K562 (cell line): ENCODE measurements around the gene CPOX. TPM values are rescaled to one million over a fixed set of nuclear protein-coding genes. Genes with fewer than 3 reads are reported as not detected.

ENCODE experiments used
- ATAC-seq: fragments of 200-7000 bp; cut with Tn5 transposase; 3 replicates; pipeline ENCODE4 v1.9.1; 2020; ENCODE audit warnings: moderate library complexity
- BruUV-seq: library from RNA; stranded (reverse); fragments of 400-500 nt; replicated peaks from 2 replicates; lab custom pipeline; 2021; lab: Mats Ljungman, UMichigan
- CTCF ChIA-PET: fragments of 300-600 bp; formaldehyde crosslinking; extraction: SDS; loops from one replicate; lab custom pipeline; 2021; ENCODE audit warnings: low intra/inter-chr PET ratio; lab: Yijun Ruan, JAX
- POLR2A ChIA-PET: fragments of 300-600, 350-650 bp; sonication (Branson Sonifier 250); formaldehyde crosslinking; extraction: SDS; loops from one replicate; lab custom pipeline; 2021; ENCODE audit warnings: antibody characterized with exemption, inconsistent platforms; lab: Yijun Ruan, JAX
- DNase-seq, 4 experiments: peaks; one replicate each; pipeline versions ENCODE4 v3.0.0 to v3.0.0-alpha.2; 2011 to 2018; ENCODE audit warnings: low spot score in 3 of 4, mixed read lengths in 3 of 4; ENCODE audit errors: extremely low read depth in 1 of 4
- FAIRE-seq: peaks from 2 replicates; lab custom pipeline; 2011; peaks lifted over from hg19 to GRCh38; lab: Jason Lieb, UNC
- H2AFZ ChIP-seq: 2 replicates; pipeline ENCODE4 v1.6.0; 2011; ENCODE audit warnings: low read depth, low read length, control low read depth, inconsistent platforms
- H3K27ac ChIP-seq: fragments of 200-600 bp; 3 replicates; pipeline ENCODE4 v1.8.0; 2011; ENCODE audit warnings: low read depth, mild to moderate bottlenecking, control low read depth, inconsistent platforms, low read length, moderate library complexity, mixed read lengths; ENCODE audit errors: extremely low read depth
- H3K27me3 ChIP-seq, 2 experiments: fragments of 300-600 bp in 1 of 2; 2 replicates in 1 of 2; 3 replicates in 1 of 2; pipeline versions ENCODE4 v1.6.0 to v1.8.0; 2011; ENCODE audit warnings: inconsistent platforms in 2 of 2, low read length in 2 of 2, mild to moderate bottlenecking in 1 of 2, mixed read lengths in 1 of 2, moderate library complexity in 1 of 2; ENCODE audit not compliant: control insufficient read depth in 2 of 2, insufficient read depth in 2 of 2
- H3K36me3 ChIP-seq: fragments of 300-600 bp; 3 replicates; pipeline ENCODE4 v1.8.0; 2011; ENCODE audit warnings: mild to moderate bottlenecking, low read length, inconsistent platforms; ENCODE audit not compliant: control insufficient read depth, insufficient read depth
- H3K4me1 ChIP-seq, 2 experiments: fragments of 200-600 bp in 1 of 2; replicated peaks in 1 of 2; 2 replicates in 1 of 2; 3 replicates in 1 of 2; pipeline versions ENCODE4 v1.5.1 to v1.8.0; 2011; ENCODE audit warnings: inconsistent platforms in 2 of 2, low read length in 2 of 2, mild to moderate bottlenecking in 1 of 2, mixed read lengths in 1 of 2, moderate library complexity in 1 of 2; ENCODE audit not compliant: control insufficient read depth in 2 of 2, insufficient read depth in 2 of 2
- H3K4me2 ChIP-seq: 2 replicates; pipeline ENCODE4 v1.6.1; 2011; ENCODE audit warnings: low read length, control low read depth, inconsistent platforms, mixed read lengths; ENCODE audit not compliant: insufficient read depth
- H3K4me3 ChIP-seq: fragments of 200-600 bp; sonication (generic), shearing (Covaris generic); 2 replicates; pipeline ENCODE4 v1.5.1; 2016; ENCODE audit warnings: control low read depth, inconsistent platforms
- H3K79me2 ChIP-seq: fragments of 200-600 bp; 3 replicates; pipeline ENCODE4 v1.8.0; 2011; ENCODE audit warnings: low read length, inconsistent platforms; ENCODE audit not compliant: control insufficient read depth, insufficient read depth
- H3K9ac ChIP-seq, 2 experiments: 2 replicates each; pipeline versions ENCODE4 v1.6.0 to v1.6.1; 2011; ENCODE audit warnings: low read depth in 2 of 2, low read length in 2 of 2, control low read depth in 1 of 2, inconsistent platforms in 1 of 2, mild to moderate bottlenecking in 1 of 2, mixed read lengths in 1 of 2; ENCODE audit not compliant: insufficient read depth in 1 of 2
- H3K9me1 ChIP-seq: one replicate; pipeline ENCODE4 v1.6.0; 2011; ENCODE audit warnings: inconsistent platforms, mild to moderate bottlenecking, low read length, moderate library complexity; ENCODE audit not compliant: control insufficient read depth, insufficient read depth
- H3K9me3 ChIP-seq: replicated peaks from 2 replicates; pipeline ENCODE4 v1.5.1; 2011; ENCODE audit warnings: low read depth, low read length, inconsistent platforms; ENCODE audit not compliant: control insufficient read depth, insufficient read depth
- H4K20me1 ChIP-seq: replicated peaks from 2 replicates; pipeline ENCODE4 v1.6.1; 2011; ENCODE audit warnings: low read length, inconsistent platforms, mixed read lengths; ENCODE audit not compliant: control insufficient read depth, insufficient read depth
- ZBTB34 ChIP-seq: fragments of 250-450 bp; sonication (Bioruptor Pico); IDR thresholded peaks from 2 replicates; pipeline ENCODE4 v1.8.0; 2021; ENCODE audit warnings: mild to moderate bottlenecking, moderate library complexity
- WGBS: fragments of 100-300 bp; shearing (Covaris generic); methylation state at CpG from one replicate; pipeline ENCODE4 v1.1.6; 2016; ENCODE audit warnings: low coverage, mixed read lengths; ENCODE audit not compliant: insufficient coverage; ENCODE audit errors: missing lambda C conversion rate; 5-methylcytosine and 5-hydroxymethylcytosine counted together
- in situ Hi-C: fragments of 300-500 bp; cut with MboI; formaldehyde crosslinking; loops from 4 replicates; pipeline ENCODE4 v1.15.0; 2018; ENCODE audit warnings: inconsistent platforms, mixed read lengths
- intact Hi-C: fragments of 100-400 bp; cut with micrococcal nuclease; formaldehyde crosslinking; loops from 2 replicates; pipeline ENCODE4 v1.14.2; 2022
- polyA plus RNA-seq, 8 experiments: library from polyadenylated mRNA; depleted of rRNA in 4 of 8; stranded (reverse) in 5 of 8; unstranded in 3 of 8; fragments of >200 nt; fragmentation: Nextera tagmentation in 2 of 8; fragmentation: Illumina TruSeq in 1 of 8; extraction: Ambion mirVana in 2 of 8; extraction: Trizol in 1 of 8; gene quantifications; 2 replicates each; pipeline versions ENCODE4 v1.2.1 to v1.2.3, GENCODE V29; 2011 to 2014; ENCODE audit warnings: inconsistent platforms in 1 of 8, missing spikeins in 1 of 8
- total RNA-seq, 7 experiments: library from RNA; depleted of rRNA in 6 of 7; stranded (reverse); fragments of >200 nt in 6 of 7; fragmentation: Illumina TruSeq in 2 of 7; extraction: Trizol in 2 of 7; gene quantifications; 2 replicates each; pipeline versions ENCODE4 v1.2.1 to v1.2.3, GENCODE V29; 2011 to 2021; ENCODE audit warnings: low replicate concordance in 1 of 7

CPOX gene
- total and polyA plus RNA-seq, 9 of the 15 experiments (the other 6 are each of a cell fraction or from before 2014, with no cell fraction given) = 14.6 to 82.1 (median 24.8) TPM

- H3K4me3 ChIP-seq = no peak overlapping the region
- intact Hi-C loops (no loop called here), in situ Hi-C loops (no loop called here)
- ChIA-PET POLR2A (no interaction called here), CTCF (no interaction called here)
- BruUV-seq = no TSS peak
- H2AFZ ChIP-seq = peak overlapping the region; percentile 79
- H3K27me3 ChIP-seq = no peaks in the 10 kb centered on the region
- no peaks in the 10 kb centered on the region for H4K20me1 ChIP-seq
- peaks cover 4 to 37% of the 10 kb centered on the region in 2 experiments for H3K4me1 ChIP-seq
- TF ChIP-seq ZBTB34 (CRISPR knock-in tag) = no peak
- ATAC-seq (peak; percentile 23; the same call in 2 of the 3 replicates), DNase-seq (no peak), FAIRE-seq (no peak)
- 52% methylated on average over 5 of the region's 6 CpGs for WGBS
- H3K9ac ChIP-seq = peak overlapping the region in 1 of 2 experiments; percentile 24; a peak in 1 of 4 replicates
- H3K9me3 ChIP-seq = no peaks in the 10 kb centered on the region
- no peaks in the 10 kb centered on the region; the same call in 2 of the 3 replicates for H3K36me3 ChIP-seq
- H3K9me1 ChIP-seq = no peaks in the 10 kb centered on the region
- peak overlapping the region; percentile 48 for H3K27ac ChIP-seq
- no peaks in the 10 kb centered on the region for H3K79me2 ChIP-seq
- H3K4me2 ChIP-seq = no peak overlapping the region
These were observed 40.3 kb downstream of the CPOX start for GRCh38 chr3:98553021-98553563.
